NCI-H2196 (cell line): ENCODE data around the gene TEX38.
"Not testable (repeated sequence)": the region's sequence is repeated elsewhere in the genome, so short reads cannot be mapped to it uniquely, and the experiment has no call there.

Experiments
- DNase-seq: peaks from one replicate; lab custom pipeline; 2025; ENCODE audit not compliant: unreplicated experiment; lab: John Stamatoyannopoulos, UW

TEX38 gene

GRCh38 chr1:46671554-46671953 lies at the start of gene TEX38:
Gene TEX38, plus strand, starts transcription at chr1:46671854. Its CDS starts 81 bp downstream, at chr1:46671935.
- no peak for DNase-seq

- no peak for DNase-seq
Observed at GRCh38 chr1:46621930-46622329, 49.7 kb upstream of the TEX38 start.

- DNase-seq, result peak; percentile 24
Observed at GRCh38 chr1:46622344-46622743, 49.3 kb upstream of the TEX38 start.

GRCh38 chr1:46623743-46624644 lies 47.7 kb upstream of the TEX38 start:
- no peak for DNase-seq

- DNase-seq, result no peak
Observed at GRCh38 chr1:46630719-46631118, 40.9 kb upstream of the TEX38 start.

GRCh38 chr1:46635205-46635604 lies 36.4 kb upstream of the TEX38 start:
- no peak for DNase-seq

GRCh38 chr1:46637444-46638083 lies 34.1 kb upstream of the TEX38 start:
- no peak for DNase-seq

- no peak for DNase-seq
Observed at GRCh38 chr1:46638921-46639320, 32.7 kb upstream of the TEX38 start.

GRCh38 chr1:46639547-46639946 lies 32.1 kb upstream of the TEX38 start:
- no peak for DNase-seq

- no peak for DNase-seq
Observed at GRCh38 chr1:46642115-46642680, 29.5 kb upstream of the TEX38 start.

GRCh38 chr1:46643368-46643775 lies 28.3 kb upstream of the TEX38 start:
- DNase-seq, result peak; percentile 87

- DNase-seq, result no peak
Observed at GRCh38 chr1:46645815-46646214, 25.8 kb upstream of the TEX38 start.

- no peak for DNase-seq
Observed at GRCh38 chr1:46646331-46646730, 25.3 kb upstream of the TEX38 start.

- no peak for DNase-seq
Observed at GRCh38 chr1:46646844-46647243, 24.8 kb upstream of the TEX38 start.

GRCh38 chr1:46647611-46648010 lies 24.0 kb upstream of the TEX38 start:
- no peak for DNase-seq

GRCh38 chr1:46649764-46650163 lies 21.9 kb upstream of the TEX38 start:
- DNase-seq, result no peak

- DNase-seq, result no peak
Observed at GRCh38 chr1:46650491-46650890, 21.2 kb upstream of the TEX38 start.

GRCh38 chr1:46651152-46651551 lies 20.5 kb upstream of the TEX38 start:
- DNase-seq, result not testable (repeated sequence)

- DNase-seq, result no peak
Observed at GRCh38 chr1:46652321-46653100, 19.1 kb upstream of the TEX38 start.

- no peak for DNase-seq
Observed at GRCh38 chr1:46653405-46653958, 18.2 kb upstream of the TEX38 start.

GRCh38 chr1:46654012-46654411 lies 17.6 kb upstream of the TEX38 start:
- DNase-seq, result no peak
